Measurements from ENCODE around the gene MEGF8. TPM values are rescaled to one million over a fixed set of nuclear protein-coding genes. Genes with fewer than 3 reads are reported as not detected.

The MEGF8 gene
- total and polyA plus RNA-seq, 9 of the 15 experiments (the other 6 are each of a cell fraction or from before 2014, with no cell fraction given) = 0.28 to 13.1 (median 3.0) TPM

DNA sequence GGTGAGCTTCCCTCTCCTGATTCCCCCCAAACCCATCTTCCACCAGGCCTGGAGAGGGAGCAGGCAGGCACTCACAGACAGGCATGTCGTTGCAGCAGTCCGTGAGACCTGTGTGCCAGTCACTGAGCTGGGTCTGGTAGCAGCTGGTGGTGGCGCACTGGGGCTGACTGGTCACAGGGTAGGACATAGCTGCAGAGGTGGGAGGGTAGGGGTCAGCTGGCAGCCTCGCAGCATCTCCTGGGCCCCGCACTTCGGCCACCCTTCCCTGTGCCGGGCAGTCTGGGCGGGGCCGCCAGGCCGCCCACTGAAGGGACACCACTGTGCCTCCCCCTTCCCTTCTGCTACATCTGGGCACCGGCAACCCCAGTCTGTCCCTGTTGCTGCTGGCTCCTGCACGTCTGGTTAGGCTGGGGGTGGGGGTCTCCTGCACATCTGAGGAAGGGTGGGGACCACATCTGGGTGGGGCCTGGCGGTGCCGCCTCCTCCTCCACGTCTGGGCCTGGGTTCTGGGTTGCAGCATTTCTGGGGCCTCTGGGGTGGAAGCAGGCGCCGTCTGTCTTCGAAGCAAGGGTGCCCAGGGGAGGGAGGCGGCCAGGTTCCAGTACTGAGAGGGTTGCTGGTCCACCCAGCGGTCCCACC, 63.5 kb downstream of the MEGF8 start:
- no peaks in the 10 kb centered on the region for H3K9me3 ChIP-seq (replicated peaks; ENCODE audit: control insufficient read depth, insufficient read depth, low read depth, low read length)
- peaks cover 25 to 29% of the 10 kb centered on the region in 2 experiments for H3K27me3 ChIP-seq (ENCODE audit: control insufficient read depth in 2 of 2, insufficient read depth in 2 of 2, low read length in 2 of 2)
- no peaks in the 10 kb centered on the region for H3K36me3 ChIP-seq (ENCODE audit: control insufficient read depth, insufficient read depth, low read length)
- peak overlapping the region in 1 of 2 experiments; percentile 36; a peak in 1 of 4 replicates for H3K9ac ChIP-seq (ENCODE audit: insufficient read depth in 1 of 2, low read depth in 2 of 2, low read length in 2 of 2)
- no peak overlapping the region for H3K4me2 ChIP-seq (ENCODE audit: insufficient read depth, low read length)
- BruUV-seq (replicated peaks) = no TSS peak
- FAIRE-seq (no peak), DNase-seq (ENCODE audit: extremely low read depth in 1 of 4, low spot score in 3 of 4) (no peak), ATAC-seq (no peak)
- H3K79me2 ChIP-seq (ENCODE audit: control insufficient read depth, insufficient read depth, low read length) = no peaks in the 10 kb centered on the region
- no peaks in the 10 kb centered on the region for H4K20me1 ChIP-seq (replicated peaks; ENCODE audit: control insufficient read depth, insufficient read depth, low read length)
- intact Hi-C loops (cut with micrococcal nuclease) = no loop called here
- ChIA-PET CTCF (ENCODE audit: low intra/inter-chr PET ratio) (no interaction called here), POLR2A (interaction anchor here (0.6 kb wide), 1 partner anchor 21 kb away, joined by 3 read pairs; no protein-coding TSS in a partner anchor)
- no peaks in the 10 kb centered on the region for H3K9me1 ChIP-seq (ENCODE audit: control insufficient read depth, insufficient read depth, low read length)
- H3K4me1 ChIP-seq (replicated peaks in 1 of 2; ENCODE audit: control insufficient read depth in 2 of 2, insufficient read depth in 2 of 2, low read length in 2 of 2) = peaks cover 0 to 17% of the 10 kb centered on the region in 2 experiments; a peak in 2 of 5 replicates
- H3K4me3 ChIP-seq = no peak overlapping the region
- WGBS (ENCODE audit: insufficient coverage, low coverage, missing lambda C conversion rate) = 39% methylated on average over 7 of the region's 20 CpGs
- H3K27ac ChIP-seq (ENCODE audit: extremely low read depth, low read depth, low read length) = no peak overlapping the region
- TF ChIP-seq SPI1 (IDR thresholded peaks at IDR 0.05; ENCODE audit: borderline replicate concordance, low read depth, low read length) (no peak), ZNF133 (CRISPR knock-in tag; IDR thresholded peaks at IDR 0.05) (no peak), ZNF311 (CRISPR knock-in tag; IDR thresholded peaks at IDR 0.05) (no peak), ZNF140 (CRISPR knock-in tag; IDR thresholded peaks at IDR 0.05) (no peak), RFX5 (IDR thresholded peaks at IDR 0.05; ENCODE audit: low read depth, low read length) (no peak), MTA3 (IDR thresholded peaks at IDR 0.05; ENCODE audit: borderline replicate concordance) (no peak), C11orf30 (IDR thresholded peaks at IDR 0.05; ENCODE audit: low read depth) (no peak), SRSF1 (IDR thresholded peaks at IDR 0.05; ENCODE audit: low read depth, low read length) (no peak), MYBL2 (IDR thresholded peaks at IDR 0.05; ENCODE audit: low read depth) (no peak), MYBL2 (CRISPR knock-in tag; IDR thresholded peaks at IDR 0.05; ENCODE audit: borderline replicate concordance) (no peak), SRSF7 (optimal IDR thresholded peaks at IDR 0.05; ENCODE audit: low read depth, low read length) (no peak), ZNF695 (CRISPR knock-in tag; IDR thresholded peaks at IDR 0.05) (no peak), SMARCC2 (IDR thresholded peaks at IDR 0.05; ENCODE audit: low read depth) (no peak), NCOA2 (IDR thresholded peaks at IDR 0.05; ENCODE audit: partially characterized antibody in 2 of 2) (no peak), POU5F1 (IDR thresholded peaks at IDR 0.05; ENCODE audit: borderline replicate concordance, low read depth, low read length, partially characterized antibody) (no peak), ZNF175 (CRISPR knock-in tag; IDR thresholded peaks at IDR 0.05; ENCODE audit: low read depth) (no peak), ILK (tag; IDR thresholded peaks at IDR 0.05; ENCODE audit: borderline replicate concordance, low read depth) (no peak), PRDM10 (IDR thresholded peaks at IDR 0.05; ENCODE audit: partially characterized antibody) (no peak)
- no peak overlapping the region for H2AFZ ChIP-seq (ENCODE audit: low read depth, low read length)
- in situ Hi-C loops (cut with MboI) = no loop called here

All from K562 (cell line).